GM19240 (cell line): Measurements from ENCODE around the gene PDPN.
"Not testable (repeated sequence)": the region's sequence is repeated elsewhere in the genome, so short reads cannot be mapped to it uniquely, and the experiment has no call there.

ENCODE experiments used
- DNase-seq: peaks from one replicate; pipeline ENCODE4 v3.0.0; 2011; ENCODE audit warnings: low spot score; ENCODE audit not compliant: insufficient read length

Gene PDPN, protein sequence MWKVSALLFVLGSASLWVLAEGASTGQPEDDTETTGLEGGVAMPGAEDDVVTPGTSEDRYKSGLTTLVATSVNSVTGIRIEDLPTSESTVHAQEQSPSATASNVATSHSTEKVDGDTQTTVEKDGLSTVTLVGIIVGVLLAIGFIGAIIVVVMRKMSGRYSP

DNA sequence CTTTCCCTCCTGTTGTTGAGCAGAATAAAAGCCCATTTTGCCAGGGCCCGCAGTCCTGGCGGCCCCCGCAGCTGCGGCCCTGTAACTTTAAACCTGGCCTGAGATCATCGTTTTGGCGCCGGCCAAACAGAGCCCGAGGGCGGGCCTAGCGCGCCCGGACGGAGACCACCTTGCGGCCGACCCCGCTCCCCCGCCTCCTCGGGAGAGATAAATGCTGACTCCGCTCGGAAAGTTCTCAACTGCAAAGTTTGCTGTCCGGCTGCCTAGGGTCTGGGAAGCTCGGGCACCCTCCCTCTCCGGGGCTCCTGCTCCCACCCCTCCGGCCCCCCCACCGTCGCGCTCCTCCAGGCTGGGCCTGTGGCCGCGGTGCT lies at the start of gene PDPN:
TSS of gene PDPN (plus strand) at position 238 of the 371 bp plus-strand sequence. CDS start 202 bp downstream, outside the sequence.
- DNase-seq, result no peak

DNA sequence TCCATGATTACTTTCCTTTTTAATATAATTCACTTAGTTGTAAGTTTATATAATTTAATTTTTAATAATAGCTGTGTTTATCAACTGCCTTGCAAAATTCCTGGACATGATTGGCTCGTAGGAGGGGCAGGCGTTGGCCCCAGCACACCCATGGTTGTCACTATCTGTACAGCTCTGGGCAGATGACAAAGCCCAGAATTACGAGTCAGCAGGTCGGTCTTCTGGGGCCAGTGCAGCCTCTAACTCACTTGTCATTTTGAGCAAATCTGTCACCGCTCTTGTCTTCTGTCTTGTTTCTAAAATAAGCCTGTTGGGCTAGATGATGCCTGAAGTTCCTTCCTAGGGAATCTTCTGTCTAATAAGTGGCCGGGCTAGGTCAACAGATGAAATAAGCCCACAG lies 48.4 kb upstream of the PDPN start:
- no peak for DNase-seq

GRCh38 chr1:13536571-13536970 lies 47.1 kb upstream of the PDPN start:
- no peak for DNase-seq

- DNase-seq, result no peak
Observed at GRCh38 chr1:13538832-13539231, 44.8 kb upstream of the PDPN start.

GRCh38 chr1:13539683-13540082 lies 43.9 kb upstream of the PDPN start:
- DNase-seq, result no peak

GRCh38 chr1:13540866-13541265 lies 42.8 kb upstream of the PDPN start:
- no peak for DNase-seq

DNA sequence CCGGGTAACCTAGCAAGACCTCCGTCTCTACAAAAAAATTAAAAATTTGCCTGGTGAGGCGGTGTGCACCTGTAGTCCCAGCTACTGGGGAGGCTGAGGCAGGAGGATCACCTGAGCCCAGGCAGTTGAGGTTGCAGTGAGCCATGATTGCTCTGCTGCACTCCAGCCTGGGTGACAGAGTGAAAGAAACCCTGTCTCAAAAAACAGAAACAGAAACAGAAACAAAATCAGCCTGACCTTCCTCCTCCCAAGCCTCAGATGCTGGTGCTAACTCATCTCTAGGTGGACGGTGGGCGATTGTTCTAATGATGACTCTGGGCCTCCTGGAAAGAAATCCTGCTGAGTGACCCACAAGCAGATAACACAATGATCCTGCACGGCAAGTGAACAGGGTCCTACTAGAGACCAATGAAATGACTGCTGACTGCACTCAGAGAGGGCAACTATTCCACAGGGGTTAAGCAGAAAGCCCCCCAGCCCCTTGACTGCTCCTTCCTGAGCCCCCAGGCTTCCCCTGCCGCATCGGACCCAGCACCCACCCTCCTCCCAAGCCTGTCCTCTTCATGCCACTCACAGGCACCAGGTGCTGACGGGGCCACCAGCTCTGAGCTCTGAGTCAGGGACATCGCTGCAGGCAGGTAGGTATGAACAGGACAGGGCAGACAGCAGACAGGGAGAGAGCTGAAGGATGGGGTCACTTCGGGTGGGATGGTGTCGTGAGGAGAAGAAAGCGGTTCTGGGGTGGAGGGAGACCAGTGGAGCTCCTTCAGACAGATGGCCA lies 42.0 kb upstream of the PDPN start:
- no peak for DNase-seq

DNA sequence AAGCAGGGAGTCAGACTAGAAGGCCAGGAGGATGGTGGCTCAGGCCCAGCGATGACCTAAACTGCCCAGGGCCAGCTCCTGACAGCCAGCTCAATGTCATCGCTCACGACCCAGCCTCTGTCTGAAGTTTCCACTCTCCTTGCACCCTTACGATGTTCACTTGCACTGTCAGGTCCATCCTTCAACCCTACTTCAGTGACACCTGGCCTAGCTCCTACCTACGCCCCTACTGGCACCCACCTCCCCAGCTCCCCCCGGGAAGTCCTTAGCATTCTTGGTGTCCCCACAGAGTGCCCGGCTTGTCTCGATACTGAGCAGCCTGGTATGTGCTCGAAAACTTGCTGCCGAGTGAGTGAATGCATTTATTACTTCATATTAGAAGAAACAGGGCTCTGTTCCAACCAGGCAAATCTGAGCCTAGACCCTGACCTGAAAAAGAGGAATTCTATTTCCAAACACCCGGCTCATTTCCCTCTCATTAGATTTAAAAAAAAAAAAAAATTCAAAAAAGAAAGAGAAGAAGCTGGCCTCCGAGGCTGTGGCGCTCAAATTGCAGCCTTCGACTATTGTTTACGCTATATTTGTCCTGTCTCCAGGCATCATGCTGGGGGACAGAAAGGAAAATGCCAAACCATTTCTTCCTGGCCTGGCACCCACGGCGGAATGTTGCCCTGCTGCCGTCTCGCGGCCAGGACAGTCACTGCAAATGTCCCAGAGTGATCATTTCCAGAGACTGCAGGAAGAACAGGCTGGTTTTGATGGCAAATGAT lies 40.0 kb upstream of the PDPN start:
- no peak for DNase-seq

GRCh38 chr1:13544221-13544556 lies 39.4 kb upstream of the PDPN start:
- no peak for DNase-seq

GRCh38 chr1:13546791-13547190 lies 36.8 kb upstream of the PDPN start:
- no peak for DNase-seq

DNA sequence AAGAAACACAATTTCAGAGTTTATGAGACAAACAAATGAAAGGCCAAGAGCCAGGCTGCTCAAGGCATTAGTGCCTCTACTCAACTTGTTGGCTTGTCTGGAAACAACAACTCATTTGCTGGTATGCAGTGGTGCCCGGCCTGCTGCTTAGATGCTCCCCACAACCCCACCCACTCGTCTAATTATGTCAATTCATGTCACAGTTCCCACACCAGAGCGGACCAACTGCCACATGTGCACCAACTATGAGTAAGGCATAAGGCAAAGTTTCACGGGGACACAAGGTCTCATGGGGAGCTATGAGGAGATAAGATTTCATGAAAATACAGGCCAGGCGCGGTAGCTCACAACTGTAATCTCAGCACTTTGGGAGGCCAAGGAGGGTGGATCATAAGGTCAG lies 35.4 kb upstream of the PDPN start:
- no peak for DNase-seq

DNA sequence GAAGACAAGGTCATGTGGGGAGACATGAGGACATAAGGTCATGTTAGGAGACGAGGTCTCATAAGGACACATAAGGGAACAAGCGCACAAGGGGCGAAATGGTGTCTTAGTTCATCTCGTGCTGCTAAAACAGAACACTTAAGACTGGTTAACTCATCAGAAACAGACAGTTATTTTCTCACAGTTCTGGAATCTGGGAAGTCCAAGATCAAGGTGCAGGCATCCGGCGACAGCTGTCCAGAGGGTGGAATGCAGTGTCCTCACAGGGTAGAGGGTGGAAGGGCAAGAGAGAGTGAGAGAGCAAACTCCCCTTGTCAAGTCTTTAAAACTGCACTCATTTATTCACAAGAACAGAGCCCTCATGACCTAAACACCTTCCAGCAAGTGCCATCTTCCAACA lies 34.6 kb upstream of the PDPN start:
- DNase-seq, result no peak

GRCh38 chr1:13549521-13549920 lies 34.1 kb upstream of the PDPN start:
- no peak for DNase-seq

GRCh38 chr1:13550663-13551062 lies 33.0 kb upstream of the PDPN start:
- DNase-seq, result no peak

- DNase-seq, result no peak
Observed at GRCh38 chr1:13554798-13555197, 28.8 kb upstream of the PDPN start.

GRCh38 chr1:13556224-13556764 lies 27.3 kb upstream of the PDPN start:
- no peak for DNase-seq

- no peak for DNase-seq
Observed at GRCh38 chr1:13560541-13560940, 23.1 kb upstream of the PDPN start.

DNA sequence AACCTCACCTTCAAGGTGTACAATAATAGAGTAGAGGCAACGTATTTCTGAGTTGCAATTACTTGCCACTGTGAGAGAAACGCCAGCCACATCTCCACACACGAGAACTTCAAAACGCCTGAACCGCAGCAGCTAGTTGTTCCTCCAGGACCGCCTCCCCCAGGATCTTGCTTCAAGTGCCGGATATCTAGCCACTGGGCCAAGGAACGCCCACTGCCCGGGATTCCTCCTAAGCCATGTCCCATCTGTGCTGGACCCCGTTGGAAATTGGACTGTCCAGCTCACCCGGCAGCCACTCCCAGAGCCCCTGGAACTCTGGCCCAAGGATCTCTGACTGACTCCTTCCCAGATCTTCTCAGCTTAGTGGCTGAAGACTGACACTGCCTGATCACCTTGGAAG lies 20.7 kb upstream of the PDPN start:
- not testable (repeated sequence) for DNase-seq

GRCh38 chr1:13564073-13564472 lies 19.6 kb upstream of the PDPN start:
- DNase-seq, result no peak

GRCh38 chr1:13570435-13570834 lies 13.2 kb upstream of the PDPN start:
- not testable (repeated sequence) for DNase-seq

- DNase-seq, result no peak
Observed at GRCh38 chr1:13570924-13571323, 12.7 kb upstream of the PDPN start.

GRCh38 chr1:13573586-13573985 lies 10.0 kb upstream of the PDPN start:
- no peak for DNase-seq
